Lung (tissue), 12 donors: ENCODE data around the gene KLK14. TPM values are rescaled to one million over a fixed set of nuclear protein-coding genes. Genes with fewer than 3 reads are reported as not detected.

ENCODE experiments used
- ATAC-seq: fragments of 200-7000 bp; cut with Tn5 transposase; one replicate; pipeline ENCODE4 v1.9.1; 2020; ENCODE audit warnings: moderate number of reproducible peaks; ENCODE audit not compliant: insufficient read depth, low FRiP score
- DNase-seq, 3 donors: peaks; one replicate each; pipeline ENCODE4 v3.0.0-alpha.2; 2013 to 2017
- H3K27ac ChIP-seq, 2 donors: one replicate each; pipeline ENCODE4 v1.5.1; 2013; ENCODE audit warnings: mild to moderate bottlenecking in 2 of 2, moderate library complexity in 2 of 2, control low read depth in 1 of 2, inconsistent platforms in 1 of 2, low read depth in 1 of 2, low read length in 1 of 2
- H3K27me3 ChIP-seq, 3 donors: one replicate each; pipeline ENCODE4 v1.5.1; 2013; ENCODE audit warnings: low read length in 2 of 3; ENCODE audit not compliant: control insufficient read depth in 3 of 3, insufficient read depth in 3 of 3
- H3K36me3 ChIP-seq, 4 donors: one replicate each; pipeline ENCODE4 v1.5.1; 2013; ENCODE audit warnings: low read length in 4 of 4, mild to moderate bottlenecking in 1 of 4, moderate library complexity in 1 of 4; ENCODE audit not compliant: control insufficient read depth in 4 of 4, insufficient read depth in 4 of 4
- H3K4me1 ChIP-seq, 5 donors: one replicate each; pipeline ENCODE4 v1.5.1; 2013; ENCODE audit warnings: low read length in 5 of 5, mild to moderate bottlenecking in 2 of 5, moderate library complexity in 1 of 5; ENCODE audit not compliant: control insufficient read depth in 5 of 5, insufficient read depth in 5 of 5
- H3K4me3 ChIP-seq: one replicate; pipeline ENCODE4 v1.5.1; 2013; ENCODE audit warnings: mild to moderate bottlenecking, control low read depth, moderate library complexity
- H3K9ac ChIP-seq, 2 donors: one replicate each; pipeline ENCODE4 v1.5.1; 2013; ENCODE audit warnings: low read length in 2 of 2, control low read depth in 1 of 2; ENCODE audit not compliant: insufficient read depth in 1 of 2
- H3K9me3 ChIP-seq, 4 donors: one replicate each; pipeline ENCODE4 v1.5.1; 2013; ENCODE audit warnings: low read length in 3 of 4, mild to moderate bottlenecking in 1 of 4, moderate library complexity in 1 of 4; ENCODE audit not compliant: control insufficient read depth in 4 of 4, insufficient read depth in 3 of 4
- CTCF ChIP-seq: IDR thresholded peaks from 2 replicates; pipeline ENCODE4 v1.5.1; 2012; ENCODE audit warnings: mild to moderate bottlenecking; ENCODE audit errors: control extremely low read depth, extremely low read depth
- WGBS, 2 donors: extraction: QIAGEN DNeasy Blood & Tissue Kit; methylation state at CpG; one replicate each; pipeline ENCODE4 v1.1.7; 2013; 5-methylcytosine and 5-hydroxymethylcytosine counted together
- polyA plus RNA-seq, 2 donors: library from polyadenylated mRNA; stranded (reverse); fragments of 200-250 nt; gene quantifications; one replicate each; pipeline ENCODE4 v1.2.1, GENCODE V29; 2013
- total RNA-seq, 2 donors: library from RNA; depleted of rRNA in 1 of 2; stranded (reverse); fragments of >200 nt in 1 of 2; gene quantifications; one replicate each; pipeline ENCODE4 v1.2.1, GENCODE V29; 2014 to 2021
- donor health status: control.
- donor health status: control.
- donor health status: Bipolar disorder and iron deficiency.
- donor health status: healthy.
- donor health status: DM: yes; HTN: yes; CAD: no.

KLK14 gene
- total and polyA plus RNA-seq, 4 donors: 0.46 to 3.9 (median 0.89) TPM

GRCh38 chr19:51044327-51044726 is 38.4 kb downstream of the KLK14 start:
- H3K27me3 ChIP-seq: no peaks in the 10 kb centered on the region
- H3K36me3 ChIP-seq: no peaks in the 10 kb centered on the region
- TF ChIP-seq CTCF: no peak
- H3K9me3 ChIP-seq: no peaks in the 10 kb centered on the region
- H3K27ac ChIP-seq: no peak overlapping the region
- DNase-seq (no peak), ATAC-seq (no peak)
- H3K4me3 ChIP-seq: no peak overlapping the region
- no peaks in the 10 kb centered on the region for H3K4me1 ChIP-seq
- H3K9ac ChIP-seq: no peak overlapping the region
- WGBS, 2 donors: 81 to 88% methylated on average over 11 of the region's 11 CpGs

GRCh38 chr19:51043497-51043896 is 39.2 kb downstream of the KLK14 start:
- H3K4me3 ChIP-seq: no peak overlapping the region
- no peak for DNase-seq
- ATAC-seq: no peak
- H3K36me3 ChIP-seq: no peaks in the 10 kb centered on the region
- no peak overlapping the region for H3K27ac ChIP-seq
- H3K9ac ChIP-seq: no peak overlapping the region
- WGBS, 2 donors: 74 to 80% methylated on average over 9 of the region's 9 CpGs
- no peaks in the 10 kb centered on the region for H3K27me3 ChIP-seq
- no peak for TF ChIP-seq CTCF
- H3K9me3 ChIP-seq: no peaks in the 10 kb centered on the region
- no peaks in the 10 kb centered on the region for H3K4me1 ChIP-seq

- Histone ChIP-seq H3K9ac (no peak overlapping the region), H3K4me3 (no peak overlapping the region), H3K36me3 (no peaks in the 10 kb centered on the region), H3K4me1 (no peaks in the 10 kb centered on the region), H3K27ac (no peak overlapping the region), H3K9me3 (no peaks in the 10 kb centered on the region), H3K27me3 (no peaks in the 10 kb centered on the region)
- ATAC-seq: no peak
- no peak for DNase-seq
- TF ChIP-seq CTCF: no peak
- 93 to 94% methylated on average over 6 of the region's 6 CpGs for WGBS, 2 donors
Measured at GRCh38 chr19:51040151-51040550, 42.5 kb downstream of the KLK14 start.

- no peaks in the 10 kb centered on the region for H3K27me3 ChIP-seq
- no peak overlapping the region for H3K27ac ChIP-seq
- H3K36me3 ChIP-seq: no peaks in the 10 kb centered on the region
- no peaks in the 10 kb centered on the region for H3K4me1 ChIP-seq
- H3K4me3 ChIP-seq: no peak overlapping the region
- no peak overlapping the region for H3K9ac ChIP-seq
- DNase-seq: no peak
- no peak for TF ChIP-seq CTCF
- H3K9me3 ChIP-seq: no peaks in the 10 kb centered on the region
- WGBS, 2 donors: 54% methylated on average over 9 of the region's 9 CpGs
- ATAC-seq: no peak
Measured at GRCh38 chr19:51036519-51036918, 46.2 kb downstream of the KLK14 start.
